HepG2 (cell line): Measurements from ENCODE around the gene DPH2. TPM values are rescaled to one million over a fixed set of nuclear protein-coding genes. Genes with fewer than 3 reads are reported as not detected.

Source experiments
- ATAC-seq: fragments of 200-7000 bp; cut with Tn5 transposase; 3 replicates; pipeline ENCODE4 v1.9.1; 2020; ENCODE audit warnings: mild to moderate bottlenecking, moderate library complexity
- BruUV-seq: library from RNA; stranded (reverse); fragments of 400-500 nt; replicated peaks from 2 replicates; lab custom pipeline; 2021; lab: Mats Ljungman, UMichigan
- CTCF ChIA-PET: fragments of 300-600 bp; formaldehyde crosslinking; extraction: SDS; loops from one replicate; lab custom pipeline; 2021; ENCODE audit warnings: low total read pairs, inconsistent platforms, low intra/inter-chr PET ratio; lab: Yijun Ruan, JAX
- POLR2A ChIA-PET: fragments of 350-600 bp; sonication (Branson Sonifier 250); formaldehyde crosslinking; loops from one replicate; lab custom pipeline; 2020; ENCODE audit warnings: antibody characterized with exemption, inconsistent platforms; lab: Yijun Ruan, JAX
- DNase-seq: peaks from one replicate; pipeline ENCODE4 v3.0.0-alpha.2; 2015; ENCODE audit warnings: low spot score
- FAIRE-seq: peaks from 3 replicates; lab custom pipeline; 2011; peaks lifted over from hg19 to GRCh38; lab: Jason Lieb, UNC
- H2AFZ ChIP-seq: one replicate; pipeline ENCODE4 v1.6.1; 2011; ENCODE audit warnings: low read length, inconsistent platforms
- H3K27ac ChIP-seq: fragments of 300-600 bp; 3 replicates; pipeline ENCODE4 v1.8.0; 2011; ENCODE audit warnings: mixed run types, mild to moderate bottlenecking, mixed read lengths, low read length, inconsistent platforms; ENCODE audit not compliant: insufficient read depth; ENCODE audit errors: extremely low read length
- H3K27me3 ChIP-seq, 2 experiments: fragments of 200-600 bp in 1 of 2; 2 replicates in 1 of 2; 3 replicates in 1 of 2; pipeline versions ENCODE4 v1.6.0 to v1.8.0; 2011; ENCODE audit warnings: low read length in 2 of 2, mild to moderate bottlenecking in 2 of 2, moderate library complexity in 2 of 2, inconsistent platforms in 1 of 2; ENCODE audit not compliant: insufficient read depth in 2 of 2, control insufficient read depth in 1 of 2
- H3K36me3 ChIP-seq, 2 experiments: fragments of 200-600 bp in 1 of 2; replicated peaks in 1 of 2; 2 replicates in 1 of 2; 3 replicates in 1 of 2; pipeline versions ENCODE4 v1.5.1 to v1.8.0; 2011; ENCODE audit warnings: low read length in 2 of 2, inconsistent platforms in 1 of 2; ENCODE audit not compliant: insufficient read depth in 2 of 2, control insufficient read depth in 1 of 2
- H3K4me1 ChIP-seq: 2 replicates; pipeline ENCODE4 v1.5.1; 2012; ENCODE audit warnings: low read length, inconsistent platforms; ENCODE audit not compliant: insufficient read depth
- H3K4me2 ChIP-seq: 2 replicates; pipeline ENCODE4 v1.6.0; 2011; ENCODE audit warnings: low read depth, low read length, inconsistent platforms
- H3K4me3 ChIP-seq, 3 experiments: fragments of 200-600 bp in 1 of 3; sonication (generic), shearing (Covaris generic) in 1 of 3; replicated peaks in 1 of 3; 2 replicates each; pipeline ENCODE4 v1.5.1; 2011 to 2016; ENCODE audit warnings: low read length in 3 of 3, inconsistent platforms in 2 of 3, low read depth in 2 of 3, mild to moderate bottlenecking in 2 of 3, control low read depth in 1 of 3, mixed read lengths in 1 of 3; ENCODE audit not compliant: insufficient read depth in 1 of 3
- H3K79me2 ChIP-seq: one replicate; pipeline ENCODE4 v1.6.1; 2011; ENCODE audit warnings: low read length, inconsistent platforms; ENCODE audit not compliant: insufficient read depth
- H3K9ac ChIP-seq: 2 replicates; pipeline ENCODE4 v1.6.0; 2011; ENCODE audit warnings: mild to moderate bottlenecking, low read depth, low read length, inconsistent platforms; ENCODE audit not compliant: insufficient read depth
- H3K9me3 ChIP-seq: 2 replicates; pipeline ENCODE4 v1.5.1; 2012; ENCODE audit warnings: mild to moderate bottlenecking, low read length
- H4K20me1 ChIP-seq: 2 replicates; pipeline ENCODE4 v1.6.0; 2011; ENCODE audit warnings: inconsistent platforms, mild to moderate bottlenecking, low read length, moderate library complexity; ENCODE audit not compliant: insufficient read depth
- EED ChIP-seq: sonication (generic); formaldehyde crosslinking; IDR thresholded peaks from 2 replicates; pipeline ENCODE4 v1.5.0; 2020; ENCODE audit warnings: mild to moderate bottlenecking, missing genetic modification reagents
- HMG20A ChIP-seq: IDR thresholded peaks from 2 replicates; pipeline ENCODE4 v1.6.1; 2016; ENCODE audit warnings: borderline replicate concordance
- NR3C1 ChIP-seq: sonication (generic); formaldehyde crosslinking; IDR thresholded peaks from 2 replicates; pipeline ENCODE4 v1.4.0; 2020; ENCODE audit warnings: missing genetic modification reagents
- TCF7 ChIP-seq: sonication (generic); IDR thresholded peaks from 2 replicates; pipeline ENCODE4 v1.6.1; 2016; ENCODE audit warnings: antibody characterized with exemption, low read depth
- ZHX2 ChIP-seq, 2 experiments: sonication (generic) in 1 of 2; formaldehyde crosslinking in 1 of 2; IDR thresholded peaks; 2 replicates each; pipeline versions ENCODE4 v1.6.1 to v1.9.0; 2014 to 2022; ENCODE audit warnings: antibody characterized with exemption in 1 of 2, borderline replicate concordance in 1 of 2, inconsistent platforms in 1 of 2, low read depth in 1 of 2, missing genetic modification reagents in 1 of 2
- ZNF282 ChIP-seq: fragments of 450-650 bp; IDR thresholded peaks from 2 replicates; pipeline ENCODE4 v1.6.1; 2018; ENCODE audit not compliant: partially characterized antibody
- ZNF414 ChIP-seq: sonication (generic); formaldehyde crosslinking; IDR thresholded peaks from 2 replicates; pipeline ENCODE4 v1.5.0; 2020; ENCODE audit warnings: missing genetic modification reagents
- ZNF430 ChIP-seq: sonication (generic); formaldehyde crosslinking; IDR thresholded peaks from 2 replicates; pipeline ENCODE4 v1.9.0; 2021; ENCODE audit warnings: mild to moderate bottlenecking, missing genetic modification reagents
- ZNF431 ChIP-seq: sonication (generic); formaldehyde crosslinking; IDR thresholded peaks from 2 replicates; pipeline ENCODE4 v1.9.0; 2022; ENCODE audit warnings: missing genetic modification reagents, low read depth, mild to moderate bottlenecking, borderline replicate concordance
- ZNF446 ChIP-seq: sonication (generic); formaldehyde crosslinking; IDR thresholded peaks from 2 replicates; pipeline ENCODE4 v1.5.0; 2020; ENCODE audit warnings: mild to moderate bottlenecking, missing genetic modification reagents
- ZNF607 ChIP-seq: sonication (generic); formaldehyde crosslinking; IDR thresholded peaks from 2 replicates; pipeline ENCODE4 v1.5.1; 2020; ENCODE audit warnings: missing genetic modification reagents, mild to moderate bottlenecking, borderline replicate concordance
- ZNF746 ChIP-seq: sonication (generic); formaldehyde crosslinking; IDR thresholded peaks from 2 replicates; pipeline ENCODE4 v1.8.0; 2022; ENCODE audit warnings: mild to moderate bottlenecking, missing genetic modification reagents
- WGBS: methylation state at CpG from one replicate; pipeline ENCODE4 v1.1.6; 2017; ENCODE audit warnings: low lambda C conversion rate; 5-methylcytosine and 5-hydroxymethylcytosine counted together
- in situ Hi-C: cut with HindIII; loops from 2 replicates; pipeline ENCODE4 v1.10.0; 2017; ENCODE audit warnings: low pct_unique_long_range_greater_than_20kb; ENCODE audit not compliant: extremely low pct_ligation_motif_present
- intact Hi-C: fragments of 100-400 bp; cut with micrococcal nuclease; formaldehyde crosslinking; loops from one replicate; pipeline ENCODE4 v1.10.0; 2022; ENCODE audit not compliant: unreplicated experiment
- polyA plus RNA-seq, 8 experiments: library from polyadenylated mRNA; depleted of rRNA in 3 of 8; stranded (reverse) in 7 of 8; unstranded in 1 of 8; fragments of >200 nt; fragmentation: Illumina TruSeq in 4 of 8; extraction: Trizol in 4 of 8; gene quantifications; 2 replicates each; pipeline versions ENCODE4 v1.2.1 to v1.2.3, GENCODE V29; 2011 to 2016; ENCODE audit warnings: low read depth in 4 of 8, missing spikeins in 1 of 8, mixed read lengths in 1 of 8; ENCODE audit not compliant: insufficient read depth in 1 of 8
- total RNA-seq, 5 experiments: library from RNA; depleted of rRNA; stranded (reverse); fragments of >200 nt; fragmentation: Illumina TruSeq; extraction: Trizol; gene quantifications; 2 replicates each; pipeline ENCODE4 v1.2.3, GENCODE V29; 2016; ENCODE audit warnings: low read depth in 1 of 5

Gene DPH2
- total and polyA plus RNA-seq, 2 of the 13 experiments (the other 11 are each of a cell fraction or from before 2014, with no cell fraction given) = 32.2 to 38.3 TPM

DNA sequence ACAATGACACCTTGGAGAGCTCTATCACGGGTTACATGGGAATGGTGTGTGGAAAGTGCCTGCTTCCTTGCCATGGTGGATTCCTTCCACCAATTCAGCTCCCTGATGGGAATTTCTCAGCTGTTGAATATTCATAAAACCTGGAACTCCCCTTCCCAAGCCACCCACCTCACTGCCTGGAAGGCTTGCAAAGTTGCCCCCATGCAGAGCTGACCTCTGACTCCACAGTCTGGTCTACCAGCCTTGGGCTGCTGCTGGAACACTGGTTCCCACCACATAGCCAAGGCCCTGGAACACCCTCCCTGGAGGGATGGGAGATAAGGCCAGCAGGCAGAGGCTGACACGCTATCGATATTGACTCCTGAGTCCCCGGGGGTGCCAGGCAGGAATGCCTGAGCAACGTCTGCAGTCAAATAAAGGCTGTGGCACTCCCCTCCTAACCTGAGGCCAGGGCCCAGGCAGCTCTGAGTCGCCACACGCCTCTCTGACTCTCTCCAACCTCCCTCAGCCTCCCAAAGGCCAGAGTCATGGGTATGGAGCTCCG, 30.4 kb downstream of the DPH2 start:
- intact Hi-C loops = no loop called here
- peaks cover 6 to 18% of the 10 kb centered on the region in 2 experiments; a peak in 4 of 5 replicates for H3K36me3 ChIP-seq
- H3K4me2 ChIP-seq = no peak overlapping the region
- no peak overlapping the region for H2AFZ ChIP-seq
- no TSS peak for BruUV-seq
- no peaks in the 10 kb centered on the region for H3K27me3 ChIP-seq
- FAIRE-seq (no peak), DNase-seq (no peak), ATAC-seq (no peak)
- H3K79me2 ChIP-seq = no peaks in the 10 kb centered on the region
- no peaks in the 10 kb centered on the region for H3K9me3 ChIP-seq
- in situ Hi-C loops = no loop called here
- ChIA-PET POLR2A (no interaction called here), CTCF (no interaction called here)
- WGBS = 88% methylated on average over 5 of the region's 8 CpGs
- no peaks in the 10 kb centered on the region for H4K20me1 ChIP-seq
- no peak overlapping the region for H3K4me3 ChIP-seq
- peaks cover 27% of the 10 kb centered on the region for H3K4me1 ChIP-seq
- no peak overlapping the region for H3K27ac ChIP-seq
- no peak overlapping the region for H3K9ac ChIP-seq
- TF ChIP-seq ZNF282 = no peak
- TF ChIP-seq ZNF446 (CRISPR knock-in tag) = no peak
- TF ChIP-seq TCF7 = no peak
- no peak for TF ChIP-seq NR3C1
- TF ChIP-seq ZNF430 (CRISPR knock-in tag) = no peak
- TF ChIP-seq ZNF746 (CRISPR knock-in tag) = no peak
- TF ChIP-seq ZNF431 (CRISPR knock-in tag) = no peak
- no peak for TF ChIP-seq EED (CRISPR knock-in tag)
- TF ChIP-seq ZNF414 (CRISPR knock-in tag) = no peak
- no peak for TF ChIP-seq ZNF607 (CRISPR knock-in tag)
- TF ChIP-seq HMG20A (CRISPR knock-in tag) = no peak
- TF ChIP-seq ZHX2 (IDR thresholded peaks at IDR 0.05; ENCODE audit: low read depth) = no peak
- no peak for TF ChIP-seq ZHX2 (CRISPR knock-in tag; IDR thresholded peaks at IDR 0.05; ENCODE audit: borderline replicate concordance)
